Measurements from ENCODE around the gene NUP214.
"Not testable (repeated sequence)": the region's sequence is repeated elsewhere in the genome, so short reads cannot be mapped to it uniquely, and the experiment has no call there.

NUP214 gene

GRCh38 chr9:131259916-131260597 lies 134.7 kb downstream of the NUP214 start:
- CTCF ChIA-PET: no interaction called here
- POLR2A ChIA-PET: no interaction called here
- TF ChIP-seq ELF4 (IDR thresholded peaks at IDR 0.05) (no peak), SUZ12 (IDR thresholded peaks at IDR 0.05) (no peak), FOXM1 (IDR thresholded peaks at IDR 0.05; ENCODE audit: borderline replicate concordance) (no peak), ARNT (IDR thresholded peaks at IDR 0.05) (no peak), ZNF384 (IDR thresholded peaks at IDR 0.05) (no peak), BHLHE40 (IDR thresholded peaks at IDR 0.05; ENCODE audit: borderline replicate concordance) (no peak), TARDBP (IDR thresholded peaks at IDR 0.05) (no peak), L3MBTL2 (conservative IDR thresholded peaks at IDR 0.05) (no peak)
- TF ChIP-seq, protein P1, sequence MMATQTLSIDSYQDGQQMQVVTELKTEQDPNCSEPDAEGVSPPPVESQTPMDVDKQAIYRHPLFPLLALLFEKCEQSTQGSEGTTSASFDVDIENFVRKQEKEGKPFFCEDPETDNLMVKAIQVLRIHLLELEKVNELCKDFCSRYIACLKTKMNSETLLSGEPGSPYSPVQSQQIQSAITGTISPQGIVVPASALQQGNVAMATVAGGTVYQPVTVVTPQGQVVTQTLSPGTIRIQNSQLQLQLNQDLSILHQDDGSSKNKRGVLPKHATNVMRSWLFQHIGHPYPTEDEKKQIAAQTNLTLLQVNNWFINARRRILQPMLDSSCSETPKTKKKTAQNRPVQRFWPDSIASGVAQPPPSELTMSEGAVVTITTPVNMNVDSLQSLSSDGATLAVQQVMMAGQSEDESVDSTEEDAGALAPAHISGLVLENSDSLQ (IDR thresholded peaks at IDR 0.05): no peak
- DNase-seq (ENCODE audit: extremely low spot score): no peak

GRCh38 chr9:131260751-131261452 lies 135.5 kb downstream of the NUP214 start:
- POLR2A ChIA-PET: no interaction called here
- TF ChIP-seq BHLHE40 (IDR thresholded peaks at IDR 0.05; ENCODE audit: borderline replicate concordance) (no peak), SUZ12 (IDR thresholded peaks at IDR 0.05) (no peak), ZNF384 (IDR thresholded peaks at IDR 0.05) (no peak), ELF4 (IDR thresholded peaks at IDR 0.05) (no peak), LEF1 (IDR thresholded peaks at IDR 0.05; ENCODE audit: borderline replicate concordance) (no peak), FOXK2 (IDR thresholded peaks at IDR 0.05) (no peak), ARNT (IDR thresholded peaks at IDR 0.05) (no peak), FOXM1 (IDR thresholded peaks at IDR 0.05; ENCODE audit: borderline replicate concordance) (no peak)
- TF ChIP-seq, protein P1 (IDR thresholded peaks at IDR 0.05): no peak
- CTCF ChIA-PET: no interaction called here
- DNase-seq (ENCODE audit: extremely low spot score): no peak

DNA sequence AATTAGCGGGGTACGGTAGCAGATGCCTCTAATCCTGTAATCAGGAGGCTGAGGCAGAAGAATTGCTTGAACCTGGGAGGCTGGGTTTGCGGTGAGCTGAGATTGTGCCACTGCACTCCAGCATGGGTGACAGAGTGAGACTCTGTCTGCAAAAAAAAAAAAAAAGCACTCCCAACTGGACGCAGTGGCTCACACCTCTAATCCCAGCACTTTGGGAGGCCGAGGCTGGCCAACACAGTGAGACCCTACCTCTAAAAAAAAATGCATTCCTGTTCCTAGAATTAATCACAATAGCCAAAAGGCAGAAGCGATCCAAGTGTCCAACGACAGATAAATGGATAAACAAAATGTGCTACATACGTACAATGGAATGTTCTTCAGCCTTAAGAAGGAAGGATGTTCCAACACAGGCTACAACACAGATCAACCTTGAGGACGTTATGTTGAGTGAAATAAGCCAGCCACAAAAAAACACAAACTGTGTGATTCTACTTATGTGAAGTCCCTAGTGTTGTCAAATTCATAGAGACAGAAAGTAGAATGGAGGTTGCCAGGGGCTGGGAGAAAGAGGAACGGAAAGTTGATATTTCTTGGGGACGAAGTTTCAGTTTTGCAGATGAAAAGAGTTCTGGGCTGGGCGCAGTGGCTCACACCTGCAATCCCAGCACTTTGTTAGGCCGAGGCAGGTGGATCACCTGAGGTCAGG lies 137.1 kb downstream of the NUP214 start:
- no peak for DNase-seq (ENCODE audit: extremely low spot score)
- CTCF ChIA-PET: no interaction called here
- no peak for TF ChIP-seq CTBP1 (IDR thresholded peaks at IDR 0.05; ENCODE audit: borderline replicate concordance)
- TF ChIP-seq ZNF384 (IDR thresholded peaks at IDR 0.05): no peak
- TF ChIP-seq TARDBP (IDR thresholded peaks at IDR 0.05): no peak
- TF ChIP-seq FOXM1 (IDR thresholded peaks at IDR 0.05; ENCODE audit: borderline replicate concordance): no peak
- no peak for TF ChIP-seq ARNT (IDR thresholded peaks at IDR 0.05)
- TF ChIP-seq SUZ12 (IDR thresholded peaks at IDR 0.05): no peak
- no peak for TF ChIP-seq HDGF (IDR thresholded peaks at IDR 0.05; ENCODE audit: borderline replicate concordance)
- no peak for TF ChIP-seq FOXK2 (IDR thresholded peaks at IDR 0.05)
- TF ChIP-seq SP1 (IDR thresholded peaks at IDR 0.05): no peak
- TF ChIP-seq NFRKB (IDR thresholded peaks at IDR 0.05): no peak
- no peak for TF ChIP-seq ELF4 (IDR thresholded peaks at IDR 0.05)
- TF ChIP-seq, protein P1 (IDR thresholded peaks at IDR 0.05): no peak
- TF ChIP-seq BHLHE40 (IDR thresholded peaks at IDR 0.05; ENCODE audit: borderline replicate concordance): no peak
- TF ChIP-seq L3MBTL2 (conservative IDR thresholded peaks at IDR 0.05): no peak
- no peak for TF ChIP-seq LEF1 (IDR thresholded peaks at IDR 0.05; ENCODE audit: borderline replicate concordance)
- no peak for TF ChIP-seq FOXA1 (IDR thresholded peaks at IDR 0.05)
- POLR2A ChIA-PET: no interaction called here

DNA sequence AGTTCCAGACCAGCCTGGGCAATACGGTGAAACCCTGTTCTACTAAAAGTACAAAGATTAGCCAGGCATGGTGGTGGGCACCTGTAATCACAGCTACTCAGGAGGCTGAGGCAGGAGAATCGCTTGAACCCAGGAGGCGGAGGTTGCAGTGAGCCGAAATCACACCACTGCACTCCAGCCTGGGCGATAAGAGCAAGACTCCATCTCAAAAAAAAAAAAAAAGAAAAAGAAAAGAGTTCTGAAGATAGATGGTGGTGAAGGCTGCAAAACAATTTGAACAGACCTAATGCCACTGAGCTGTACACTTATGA lies 137.6 kb downstream of the NUP214 start:
- POLR2A ChIA-PET, CTCF ChIA-PET: not testable (repeated sequence)

GRCh38 chr9:131263701-131264100 lies 138.3 kb downstream of the NUP214 start:
- POLR2A ChIA-PET: no interaction called here
- CTCF ChIA-PET: no interaction called here
- TF ChIP-seq FOXK2 (IDR thresholded peaks at IDR 0.05) (no peak), SP1 (IDR thresholded peaks at IDR 0.05) (no peak), ZNF384 (IDR thresholded peaks at IDR 0.05) (no peak), BHLHE40 (IDR thresholded peaks at IDR 0.05; ENCODE audit: borderline replicate concordance) (no peak), NFRKB (IDR thresholded peaks at IDR 0.05) (no peak), ARNT (IDR thresholded peaks at IDR 0.05) (no peak), TARDBP (IDR thresholded peaks at IDR 0.05) (no peak), LEF1 (IDR thresholded peaks at IDR 0.05; ENCODE audit: borderline replicate concordance) (no peak), SUZ12 (IDR thresholded peaks at IDR 0.05) (no peak), ELF4 (IDR thresholded peaks at IDR 0.05) (no peak)
- TF ChIP-seq, protein P1 (IDR thresholded peaks at IDR 0.05): no peak
- no peak for DNase-seq (ENCODE audit: extremely low spot score)

More for the DNA sequence above, 137.6 kb downstream of the NUP214 start:
- not testable (repeated sequence) for DNase-seq (ENCODE audit: extremely low spot score)

GRCh38 chr9:131264231-131264630 lies 138.8 kb downstream of the NUP214 start:
- POLR2A ChIA-PET: no interaction called here

More at GRCh38 chr9:131264231-131264630, 138.8 kb downstream of the NUP214 start:
- CTCF ChIA-PET: no interaction called here
- no peak for DNase-seq (ENCODE audit: extremely low spot score)
- TF ChIP-seq ELF4 (IDR thresholded peaks at IDR 0.05): no peak
- no peak for TF ChIP-seq TARDBP (IDR thresholded peaks at IDR 0.05)
- TF ChIP-seq, protein P1 (IDR thresholded peaks at IDR 0.05): no peak
- no peak for TF ChIP-seq FOXA1 (IDR thresholded peaks at IDR 0.05)
- TF ChIP-seq HDGF (IDR thresholded peaks at IDR 0.05; ENCODE audit: borderline replicate concordance): no peak
- TF ChIP-seq BHLHE40 (IDR thresholded peaks at IDR 0.05; ENCODE audit: borderline replicate concordance): no peak
- no peak for TF ChIP-seq CTBP1 (IDR thresholded peaks at IDR 0.05; ENCODE audit: borderline replicate concordance)
- no peak for TF ChIP-seq FOXM1 (IDR thresholded peaks at IDR 0.05; ENCODE audit: borderline replicate concordance)
- TF ChIP-seq ARNT (IDR thresholded peaks at IDR 0.05): no peak
- TF ChIP-seq LEF1 (IDR thresholded peaks at IDR 0.05; ENCODE audit: borderline replicate concordance): no peak
